ENCODE data around the gene AKAP12. TPM values are rescaled to one million over a fixed set of nuclear protein-coding genes. Genes with fewer than 3 reads are reported as not detected.
A peak's percentile ranks its signal among the peaks of the same experiment; 100 is the strongest.
"Not testable (repeated sequence)": the region's sequence is repeated elsewhere in the genome, so short reads cannot be mapped to it uniquely, and the experiment has no call there.

The AKAP12 gene
- total RNA-seq, 1 donor from 2014 or later, result 1.0 TPM

DNA sequence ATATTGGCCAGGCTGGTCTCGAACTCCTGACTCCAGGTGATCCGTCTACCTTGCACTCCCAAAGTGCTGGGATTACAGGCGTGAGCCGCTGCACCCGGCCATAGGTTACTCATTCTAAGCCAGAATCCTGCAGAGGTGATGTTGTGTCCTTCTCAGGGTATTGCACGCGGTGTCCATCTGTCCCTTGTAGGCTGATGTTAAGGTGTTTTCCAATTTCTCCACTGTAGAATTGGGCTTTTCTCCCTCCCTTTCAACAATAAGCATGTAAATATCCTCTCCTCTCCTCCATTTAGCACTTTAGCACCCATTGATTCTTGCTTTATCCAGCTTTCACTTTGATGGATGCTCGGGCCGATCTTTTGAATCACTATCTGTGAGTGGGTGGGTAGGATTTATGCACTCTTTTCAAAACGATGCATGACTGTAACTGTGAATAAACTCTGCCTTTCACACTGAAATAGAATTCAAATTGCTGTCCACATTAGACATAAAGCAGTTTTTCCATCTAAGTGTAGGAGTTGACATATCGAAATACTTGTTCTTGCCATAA lies 99.0 kb downstream of the AKAP12 start:
- no peaks in the 10 kb centered on the region for H3K9me3 Mint-ChIP-seq

DNA sequence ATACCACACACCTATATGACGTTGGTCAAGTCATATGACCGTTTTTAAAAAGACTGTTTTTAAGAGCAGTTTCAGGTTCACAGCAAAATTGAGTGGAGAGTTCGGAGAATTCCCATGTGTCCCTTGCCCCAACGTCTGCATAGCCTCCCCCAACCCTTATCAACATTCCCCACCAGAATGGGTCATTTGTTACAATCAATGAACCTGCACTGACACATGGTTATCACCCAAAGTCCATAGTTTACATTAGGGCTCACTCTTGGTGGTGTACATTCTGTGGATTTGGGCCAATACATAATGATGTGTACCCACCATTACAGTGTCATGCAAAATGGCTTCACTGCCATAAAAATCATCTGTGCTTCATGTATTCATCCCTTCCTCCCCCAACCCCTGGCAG lies 99.6 kb downstream of the AKAP12 start:
- no peak overlapping the region for H3K27ac Mint-ChIP-seq
- no peak overlapping the region for H3K4me3 Mint-ChIP-seq
- peaks cover 3% of the 10 kb centered on the region for H3K4me1 Mint-ChIP-seq
- intact Hi-C loops (cut with micrococcal nuclease), result no loop called here
- no peaks in the 10 kb centered on the region for H3K9me3 Mint-ChIP-seq
- H3K36me3 Mint-ChIP-seq (ENCODE audit: low read depth), result no peaks in the 10 kb centered on the region
- peaks cover 7% of the 10 kb centered on the region for H3K27me3 Mint-ChIP-seq
- no peak for DNase-seq

More for the DNA sequence above, 99.0 kb downstream of the AKAP12 start:
- no peak for DNase-seq
- H3K27ac Mint-ChIP-seq, result no peak overlapping the region
- no peaks in the 10 kb centered on the region for H3K36me3 Mint-ChIP-seq (ENCODE audit: low read depth)
- intact Hi-C loops (cut with micrococcal nuclease), result no loop called here
- peaks cover 3% of the 10 kb centered on the region for H3K4me1 Mint-ChIP-seq
- no peak overlapping the region for H3K4me3 Mint-ChIP-seq
- peaks cover 3% of the 10 kb centered on the region for H3K27me3 Mint-ChIP-seq

DNA sequence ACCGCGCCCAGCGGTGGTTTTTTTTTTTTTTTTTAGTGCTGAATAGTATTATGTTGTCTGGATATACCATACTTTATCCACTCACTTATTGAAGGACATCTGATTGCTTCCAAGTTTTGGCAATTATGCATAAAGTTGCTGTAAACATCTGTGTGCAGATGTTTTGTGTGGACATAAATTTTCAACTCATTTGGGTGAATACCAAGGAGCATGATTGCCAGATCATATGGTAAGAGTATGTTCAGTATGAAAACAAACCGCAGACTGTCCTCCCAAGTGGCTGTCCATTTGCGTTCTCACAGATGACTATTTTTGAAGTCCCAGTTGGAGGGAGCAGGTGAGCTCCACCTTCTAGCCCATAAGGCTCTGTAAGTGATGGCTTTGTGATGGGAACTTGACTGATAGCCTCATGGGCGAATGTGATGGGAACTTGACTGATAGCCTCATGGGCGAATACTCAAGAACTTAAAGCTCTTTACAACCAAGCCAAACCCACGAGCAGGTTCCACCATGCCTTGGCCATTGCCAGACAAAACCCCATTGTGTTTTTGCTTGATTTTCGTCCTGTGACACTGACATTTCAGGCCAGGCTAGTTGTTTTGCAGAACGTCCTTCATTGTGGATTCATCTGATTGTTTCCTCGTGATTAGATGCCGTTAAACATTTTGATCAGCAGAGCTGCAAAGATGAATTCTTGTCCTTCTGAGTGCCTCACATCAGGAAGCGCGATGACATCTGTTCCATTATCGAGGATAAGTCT lies 100.6 kb downstream of the AKAP12 start:
- no peaks in the 10 kb centered on the region for H3K9me3 Mint-ChIP-seq
- H3K27ac Mint-ChIP-seq, result no peak overlapping the region
- H3K4me1 Mint-ChIP-seq, result no peaks in the 10 kb centered on the region
- H3K36me3 Mint-ChIP-seq (ENCODE audit: low read depth), result no peaks in the 10 kb centered on the region
- H3K27me3 Mint-ChIP-seq, result peaks cover 7% of the 10 kb centered on the region
- H3K4me3 Mint-ChIP-seq, result no peak overlapping the region
- DNase-seq, result no peak
- intact Hi-C loops (cut with micrococcal nuclease), result no loop called here

DNA sequence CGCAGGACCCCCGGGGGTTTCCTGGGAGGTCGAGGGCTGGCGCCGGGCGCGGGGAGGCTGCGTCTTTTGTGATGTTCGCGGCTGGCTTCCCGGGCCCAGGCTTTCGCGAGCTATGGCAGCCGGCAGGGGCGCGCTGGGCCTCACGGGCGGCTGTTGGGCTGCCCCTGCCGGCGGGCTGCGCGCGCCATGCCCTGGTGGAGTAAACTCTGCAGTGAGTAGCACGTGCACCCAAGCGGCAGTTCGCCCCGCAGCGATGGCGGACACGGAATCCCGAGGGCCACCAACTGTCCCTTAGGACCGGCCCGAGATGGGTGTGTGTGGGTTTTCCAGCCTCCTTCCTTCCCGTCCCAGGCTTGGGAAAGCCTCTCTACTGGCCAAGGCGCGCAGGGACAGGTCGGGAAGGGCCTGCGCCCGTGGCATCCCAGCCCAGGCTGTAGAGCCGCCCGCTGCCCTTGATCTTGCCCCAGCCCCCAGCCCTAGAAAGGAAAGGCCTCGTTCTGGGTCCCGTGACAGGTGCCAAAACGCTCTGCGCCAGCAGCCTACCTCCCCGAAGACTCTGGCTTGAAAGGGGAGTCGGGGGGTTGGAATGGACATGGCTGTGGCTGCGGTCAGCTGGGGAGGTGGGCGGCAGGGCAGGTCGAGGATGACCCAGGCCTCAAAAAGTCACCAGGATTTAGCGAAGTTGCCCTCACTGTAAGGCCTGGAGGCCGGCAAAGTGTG lies 101.9 kb downstream of the AKAP12 start:
- Mint-ChIP-seq H3K36me3 (ENCODE audit: low read depth) (no peaks in the 10 kb centered on the region), H3K4me1 (peaks cover 2% of the 10 kb centered on the region), H3K27ac (no peak overlapping the region), H3K27me3 (peaks cover 9% of the 10 kb centered on the region), H3K9me3 (no peaks in the 10 kb centered on the region), H3K4me3 (no peak overlapping the region)
- no peak for DNase-seq
- intact Hi-C loops (cut with micrococcal nuclease), result no loop called here

DNA sequence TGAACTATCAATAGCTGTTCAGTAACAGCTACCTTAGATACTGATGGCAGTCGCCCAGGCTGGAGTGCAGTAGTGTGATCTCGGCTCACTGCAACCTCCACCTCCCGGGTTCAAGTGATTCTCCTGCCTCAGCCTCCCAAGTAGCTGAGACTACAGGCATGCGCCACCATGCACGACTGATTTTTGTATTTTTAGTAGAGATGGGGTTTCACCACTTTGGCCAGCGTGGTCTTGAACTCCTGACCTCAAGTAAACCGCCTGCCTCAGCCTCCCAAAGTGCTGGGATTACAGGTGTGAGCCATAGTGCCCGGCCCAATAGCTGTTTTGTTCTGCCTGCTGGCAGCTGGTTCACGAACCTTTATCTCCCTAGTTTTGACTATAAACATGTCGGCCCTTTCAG lies 103.0 kb downstream of the AKAP12 start:
- intact Hi-C loops (cut with micrococcal nuclease); H3K36me3 Mint-ChIP-seq (ENCODE audit: low read depth); DNase-seq; H3K4me1 Mint-ChIP-seq; H3K4me3 Mint-ChIP-seq; H3K27ac Mint-ChIP-seq; H3K9me3 Mint-ChIP-seq: not testable (repeated sequence)
- peaks cover 12% of the 10 kb centered on the region for H3K27me3 Mint-ChIP-seq

DNA sequence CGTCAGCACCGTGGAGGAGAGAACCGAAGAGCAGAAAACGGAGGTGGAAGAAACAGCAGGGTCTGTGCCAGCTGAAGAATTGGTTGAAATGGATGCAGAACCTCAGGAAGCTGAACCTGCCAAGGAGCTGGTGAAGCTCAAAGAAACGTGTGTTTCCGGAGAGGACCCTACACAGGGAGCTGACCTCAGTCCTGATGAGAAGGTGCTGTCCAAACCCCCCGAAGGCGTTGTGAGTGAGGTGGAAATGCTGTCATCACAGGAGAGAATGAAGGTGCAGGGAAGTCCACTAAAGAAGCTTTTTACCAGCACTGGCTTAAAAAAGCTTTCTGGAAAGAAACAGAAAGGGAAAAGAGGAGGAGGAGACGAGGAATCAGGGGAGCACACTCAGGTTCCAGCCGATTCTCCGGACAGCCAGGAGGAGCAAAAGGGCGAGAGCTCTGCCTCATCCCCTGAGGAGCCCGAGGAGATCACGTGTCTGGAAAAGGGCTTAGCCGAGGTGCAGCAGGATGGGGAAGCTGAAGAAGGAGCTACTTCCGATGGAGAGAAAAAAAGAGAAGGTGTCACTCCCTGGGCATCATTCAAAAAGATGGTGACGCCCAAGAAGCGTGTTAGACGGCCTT lies 110.0 kb downstream of the AKAP12 start:
- H3K36me3 Mint-ChIP-seq (ENCODE audit: low read depth), result no peaks in the 10 kb centered on the region
- H3K9me3 Mint-ChIP-seq, result no peaks in the 10 kb centered on the region
- no peak overlapping the region for H3K27ac Mint-ChIP-seq
- no peak for DNase-seq
- no peak overlapping the region for H3K4me3 Mint-ChIP-seq
- H3K4me1 Mint-ChIP-seq, result peaks cover 2% of the 10 kb centered on the region
- H3K27me3 Mint-ChIP-seq, result peaks cover 8% of the 10 kb centered on the region
- intact Hi-C loops (cut with micrococcal nuclease), result no loop called here

DNA sequence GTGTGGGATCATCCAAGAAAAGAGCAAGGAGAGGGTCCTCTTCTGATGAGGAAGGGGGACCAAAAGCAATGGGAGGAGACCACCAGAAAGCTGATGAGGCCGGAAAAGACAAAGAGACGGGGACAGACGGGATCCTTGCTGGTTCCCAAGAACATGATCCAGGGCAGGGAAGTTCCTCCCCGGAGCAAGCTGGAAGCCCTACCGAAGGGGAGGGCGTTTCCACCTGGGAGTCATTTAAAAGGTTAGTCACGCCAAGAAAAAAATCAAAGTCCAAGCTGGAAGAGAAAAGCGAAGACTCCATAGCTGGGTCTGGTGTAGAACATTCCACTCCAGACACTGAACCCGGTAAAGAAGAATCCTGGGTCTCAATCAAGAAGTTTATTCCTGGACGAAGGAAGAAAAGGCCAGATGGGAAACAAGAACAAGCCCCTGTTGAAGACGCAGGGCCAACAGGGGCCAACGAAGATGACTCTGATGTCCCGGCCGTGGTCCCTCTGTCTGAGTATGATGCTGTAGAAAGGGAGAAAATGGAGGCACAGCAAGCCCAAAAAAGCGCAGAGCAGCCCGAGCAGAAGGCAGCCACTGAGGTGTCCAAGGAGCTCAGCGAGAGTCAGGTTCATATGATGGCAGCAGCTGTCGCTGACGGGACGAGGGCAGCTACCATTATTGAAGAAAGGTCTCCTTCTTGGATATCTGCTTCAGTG lies 110.8 kb downstream of the AKAP12 start:
- intact Hi-C loops (cut with micrococcal nuclease), result no loop called here
- no peak overlapping the region for H3K4me3 Mint-ChIP-seq
- peaks cover 2% of the 10 kb centered on the region for H3K4me1 Mint-ChIP-seq
- peaks cover 1% of the 10 kb centered on the region for H3K36me3 Mint-ChIP-seq (ENCODE audit: low read depth)
- H3K27me3 Mint-ChIP-seq, result peaks cover 8% of the 10 kb centered on the region
- DNase-seq, result no peak
- no peak overlapping the region for H3K27ac Mint-ChIP-seq
- H3K9me3 Mint-ChIP-seq, result no peaks in the 10 kb centered on the region

DNA sequence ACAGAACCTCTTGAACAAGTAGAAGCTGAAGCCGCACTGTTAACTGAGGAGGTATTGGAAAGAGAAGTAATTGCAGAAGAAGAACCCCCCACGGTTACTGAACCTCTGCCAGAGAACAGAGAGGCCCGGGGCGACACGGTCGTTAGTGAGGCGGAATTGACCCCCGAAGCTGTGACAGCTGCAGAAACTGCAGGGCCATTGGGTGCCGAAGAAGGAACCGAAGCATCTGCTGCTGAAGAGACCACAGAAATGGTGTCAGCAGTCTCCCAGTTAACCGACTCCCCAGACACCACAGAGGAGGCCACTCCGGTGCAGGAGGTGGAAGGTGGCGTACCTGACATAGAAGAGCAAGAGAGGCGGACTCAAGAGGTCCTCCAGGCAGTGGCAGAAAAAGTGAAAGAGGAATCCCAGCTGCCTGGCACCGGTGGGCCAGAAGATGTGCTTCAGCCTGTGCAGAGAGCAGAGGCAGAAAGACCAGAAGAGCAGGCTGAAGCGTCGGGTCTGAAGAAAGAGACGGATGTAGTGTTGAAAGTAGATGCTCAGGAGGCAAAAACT lies 111.5 kb downstream of the AKAP12 start:
- H3K27ac Mint-ChIP-seq, result no peak overlapping the region
- H3K9me3 Mint-ChIP-seq, result no peaks in the 10 kb centered on the region
- peaks cover 6% of the 10 kb centered on the region for H3K27me3 Mint-ChIP-seq
- no peaks in the 10 kb centered on the region for H3K4me1 Mint-ChIP-seq
- H3K4me3 Mint-ChIP-seq, result no peak overlapping the region
- DNase-seq, result no peak
- peaks cover 2% of the 10 kb centered on the region for H3K36me3 Mint-ChIP-seq (ENCODE audit: low read depth)
- intact Hi-C loops (cut with micrococcal nuclease), result no loop called here

DNA sequence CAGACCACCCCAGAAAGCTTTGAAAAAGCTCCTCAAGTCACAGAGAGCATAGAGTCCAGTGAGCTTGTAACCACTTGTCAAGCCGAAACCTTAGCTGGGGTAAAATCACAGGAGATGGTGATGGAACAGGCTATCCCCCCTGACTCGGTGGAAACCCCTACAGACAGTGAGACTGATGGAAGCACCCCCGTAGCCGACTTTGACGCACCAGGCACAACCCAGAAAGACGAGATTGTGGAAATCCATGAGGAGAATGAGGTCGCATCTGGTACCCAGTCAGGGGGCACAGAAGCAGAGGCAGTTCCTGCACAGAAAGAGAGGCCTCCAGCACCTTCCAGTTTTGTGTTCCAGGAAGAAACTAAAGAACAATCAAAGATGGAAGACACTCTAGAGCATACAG lies 112.0 kb downstream of the AKAP12 start:
- no peak for DNase-seq
- Mint-ChIP-seq H3K36me3 (ENCODE audit: low read depth) (peaks cover 2% of the 10 kb centered on the region), H3K27me3 (peaks cover 6% of the 10 kb centered on the region), H3K27ac (no peak overlapping the region), H3K4me1 (no peaks in the 10 kb centered on the region), H3K9me3 (no peaks in the 10 kb centered on the region), H3K4me3 (no peak overlapping the region)
- intact Hi-C loops (cut with micrococcal nuclease), result no loop called here

DNA sequence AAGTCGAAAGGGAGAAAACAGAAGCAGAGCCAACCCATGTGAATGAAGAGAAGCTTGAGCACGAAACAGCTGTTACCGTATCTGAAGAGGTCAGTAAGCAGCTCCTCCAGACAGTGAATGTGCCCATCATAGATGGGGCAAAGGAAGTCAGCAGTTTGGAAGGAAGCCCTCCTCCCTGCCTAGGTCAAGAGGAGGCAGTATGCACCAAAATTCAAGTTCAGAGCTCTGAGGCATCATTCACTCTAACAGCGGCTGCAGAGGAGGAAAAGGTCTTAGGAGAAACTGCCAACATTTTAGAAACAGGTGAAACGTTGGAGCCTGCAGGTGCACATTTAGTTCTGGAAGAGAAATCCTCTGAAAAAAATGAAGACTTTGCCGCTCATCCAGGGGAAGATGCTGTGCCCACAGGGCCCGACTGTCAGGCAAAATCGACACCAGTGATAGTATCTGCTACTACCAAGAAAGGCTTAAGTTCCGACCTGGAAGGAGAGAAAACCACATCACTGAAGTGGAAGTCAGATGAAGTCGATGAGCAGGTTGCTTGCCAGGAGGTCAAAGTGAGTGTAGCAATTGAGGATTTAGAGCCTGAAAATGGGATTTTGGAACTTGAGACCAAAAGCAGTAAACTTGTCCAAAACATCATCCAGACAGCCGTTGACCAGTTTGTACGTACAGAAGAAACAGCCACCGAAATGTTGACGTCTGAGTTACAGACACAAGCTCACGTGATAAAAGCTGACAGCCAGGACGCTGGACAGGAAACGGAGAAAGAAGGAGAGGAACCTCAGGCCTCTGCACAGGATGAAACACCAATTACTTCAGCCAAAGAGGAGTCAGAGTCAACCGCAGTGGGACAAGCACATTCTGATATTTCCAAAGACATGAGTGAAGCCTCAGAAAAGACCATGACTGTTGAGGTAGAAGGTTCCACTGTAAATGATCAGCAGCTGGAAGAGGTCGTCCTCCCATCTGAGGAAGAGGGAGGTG lies 112.9 kb downstream of the AKAP12 start:
- Mint-ChIP-seq H3K4me3 (no peak overlapping the region), H3K4me1 (peaks cover 2% of the 10 kb centered on the region), H3K27ac (no peak overlapping the region), H3K27me3 (peaks cover 3% of the 10 kb centered on the region), H3K9me3 (no peaks in the 10 kb centered on the region), H3K36me3 (ENCODE audit: low read depth) (peaks cover 2% of the 10 kb centered on the region)
- peak; percentile 66 for DNase-seq
- intact Hi-C loops (cut with micrococcal nuclease), result no loop called here

DNA sequence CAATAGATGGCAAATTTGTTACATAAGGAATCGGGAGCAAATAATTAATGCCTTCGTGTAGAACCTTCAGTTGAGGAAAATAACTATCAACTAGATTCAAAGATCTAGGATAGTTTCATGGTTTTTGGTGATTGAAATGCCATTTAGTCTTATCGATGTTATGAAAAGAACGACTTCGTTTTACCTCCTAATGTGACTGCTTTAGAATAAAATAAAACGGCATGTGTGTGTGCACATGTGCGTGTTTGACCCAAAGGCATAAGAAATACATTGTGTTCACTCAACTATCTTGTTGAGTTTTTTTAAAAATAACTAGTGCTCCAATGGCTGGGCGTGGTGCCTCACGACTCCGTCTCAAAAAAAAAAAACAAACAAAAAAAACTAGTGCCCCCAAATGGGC lies 114.0 kb downstream of the AKAP12 start:
- Mint-ChIP-seq H3K4me1 (peaks cover 7% of the 10 kb centered on the region), H3K27ac (no peak overlapping the region), H3K4me3 (no peak overlapping the region), H3K9me3 (no peaks in the 10 kb centered on the region), H3K27me3 (peaks cover 2% of the 10 kb centered on the region), H3K36me3 (ENCODE audit: low read depth) (peaks cover 5% of the 10 kb centered on the region)
- intact Hi-C loops (cut with micrococcal nuclease), result no loop called here
- DNase-seq, result no peak

DNA sequence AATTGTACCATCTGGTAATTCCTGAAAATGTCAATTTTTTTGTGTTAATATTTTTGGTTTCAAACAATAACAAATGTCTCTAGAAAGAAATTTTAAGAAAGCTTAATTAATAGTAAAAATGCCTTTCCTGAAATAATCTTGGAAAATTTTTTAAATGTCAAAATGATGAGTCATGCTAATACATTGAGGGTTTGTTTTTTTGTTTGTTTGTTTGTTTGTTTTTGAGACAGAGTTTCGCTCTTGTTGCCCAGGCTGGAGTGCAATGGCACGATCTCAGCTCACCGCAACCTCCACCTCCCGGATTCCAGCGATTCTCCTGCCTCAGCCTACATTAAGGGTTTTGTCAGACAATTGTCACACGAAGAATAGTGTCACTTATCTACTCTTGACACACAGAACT lies 117.2 kb downstream of the AKAP12 start:
- H3K4me1 Mint-ChIP-seq; H3K27me3 Mint-ChIP-seq; DNase-seq; H3K9me3 Mint-ChIP-seq; intact Hi-C loops (cut with micrococcal nuclease); H3K4me3 Mint-ChIP-seq; H3K27ac Mint-ChIP-seq: not testable (repeated sequence)
- peaks cover 15% of the 10 kb centered on the region for H3K36me3 Mint-ChIP-seq (ENCODE audit: low read depth)

Data from activated CD4-positive, alpha-beta T cell treated with anti-CD3 and anti-CD28 coated beads, Interleukin-2, amount 10 ng/mL, durations not matched to agents 24 days and 14 days (primary cell).